HepG2 (cell line): ENCODE results near the gene ZC3H7B. TPM values are rescaled to one million over a fixed set of nuclear protein-coding genes. Genes with fewer than 3 reads are reported as not detected.

Experiments
- ATAC-seq: fragments of 200-7000 bp; cut with Tn5 transposase; 3 replicates; pipeline ENCODE4 v1.9.1; 2020; ENCODE audit warnings: mild to moderate bottlenecking, moderate library complexity
- BruUV-seq: library from RNA; stranded (reverse); fragments of 400-500 nt; replicated peaks from 2 replicates; lab custom pipeline; 2021; lab: Mats Ljungman, UMichigan
- CTCF ChIA-PET: fragments of 300-600 bp; formaldehyde crosslinking; extraction: SDS; loops from one replicate; lab custom pipeline; 2021; ENCODE audit warnings: low total read pairs, inconsistent platforms, low intra/inter-chr PET ratio; lab: Yijun Ruan, JAX
- POLR2A ChIA-PET: fragments of 350-600 bp; sonication (Branson Sonifier 250); formaldehyde crosslinking; loops from one replicate; lab custom pipeline; 2020; ENCODE audit warnings: antibody characterized with exemption, inconsistent platforms; lab: Yijun Ruan, JAX
- DNase-seq: peaks from one replicate; pipeline ENCODE4 v3.0.0-alpha.2; 2015; ENCODE audit warnings: low spot score
- FAIRE-seq: peaks from 3 replicates; lab custom pipeline; 2011; peaks lifted over from hg19 to GRCh38; lab: Jason Lieb, UNC
- H2AFZ ChIP-seq: one replicate; pipeline ENCODE4 v1.6.1; 2011; ENCODE audit warnings: low read length, inconsistent platforms
- H3K27ac ChIP-seq: fragments of 300-600 bp; 3 replicates; pipeline ENCODE4 v1.8.0; 2011; ENCODE audit warnings: mixed run types, mild to moderate bottlenecking, mixed read lengths, low read length, inconsistent platforms; ENCODE audit not compliant: insufficient read depth; ENCODE audit errors: extremely low read length
- H3K27me3 ChIP-seq, 2 experiments: fragments of 200-600 bp in 1 of 2; 2 replicates in 1 of 2; 3 replicates in 1 of 2; pipeline versions ENCODE4 v1.6.0 to v1.8.0; 2011; ENCODE audit warnings: low read length in 2 of 2, mild to moderate bottlenecking in 2 of 2, moderate library complexity in 2 of 2, inconsistent platforms in 1 of 2; ENCODE audit not compliant: insufficient read depth in 2 of 2, control insufficient read depth in 1 of 2
- H3K36me3 ChIP-seq, 2 experiments: fragments of 200-600 bp in 1 of 2; replicated peaks in 1 of 2; 2 replicates in 1 of 2; 3 replicates in 1 of 2; pipeline versions ENCODE4 v1.5.1 to v1.8.0; 2011; ENCODE audit warnings: low read length in 2 of 2, inconsistent platforms in 1 of 2; ENCODE audit not compliant: insufficient read depth in 2 of 2, control insufficient read depth in 1 of 2
- H3K4me1 ChIP-seq: 2 replicates; pipeline ENCODE4 v1.5.1; 2012; ENCODE audit warnings: low read length, inconsistent platforms; ENCODE audit not compliant: insufficient read depth
- H3K4me2 ChIP-seq: 2 replicates; pipeline ENCODE4 v1.6.0; 2011; ENCODE audit warnings: low read depth, low read length, inconsistent platforms
- H3K4me3 ChIP-seq, 3 experiments: fragments of 200-600 bp in 1 of 3; sonication (generic), shearing (Covaris generic) in 1 of 3; replicated peaks in 1 of 3; 2 replicates each; pipeline ENCODE4 v1.5.1; 2011 to 2016; ENCODE audit warnings: low read length in 3 of 3, inconsistent platforms in 2 of 3, low read depth in 2 of 3, mild to moderate bottlenecking in 2 of 3, control low read depth in 1 of 3, mixed read lengths in 1 of 3; ENCODE audit not compliant: insufficient read depth in 1 of 3
- H3K79me2 ChIP-seq: one replicate; pipeline ENCODE4 v1.6.1; 2011; ENCODE audit warnings: low read length, inconsistent platforms; ENCODE audit not compliant: insufficient read depth
- H3K9ac ChIP-seq: 2 replicates; pipeline ENCODE4 v1.6.0; 2011; ENCODE audit warnings: mild to moderate bottlenecking, low read depth, low read length, inconsistent platforms; ENCODE audit not compliant: insufficient read depth
- H3K9me3 ChIP-seq: 2 replicates; pipeline ENCODE4 v1.5.1; 2012; ENCODE audit warnings: mild to moderate bottlenecking, low read length
- H4K20me1 ChIP-seq: 2 replicates; pipeline ENCODE4 v1.6.0; 2011; ENCODE audit warnings: inconsistent platforms, mild to moderate bottlenecking, low read length, moderate library complexity; ENCODE audit not compliant: insufficient read depth
- BORCS8-MEF2B ChIP-seq: sonication (generic); formaldehyde crosslinking; IDR thresholded peaks from 2 replicates; pipeline ENCODE4 v1.8.0; 2022; ENCODE audit warnings: mild to moderate bottlenecking, missing genetic modification reagents
- CBX1 ChIP-seq: IDR thresholded peaks from one replicate; pipeline ENCODE4 v1.6.1; 2016; ENCODE audit warnings: antibody characterized with exemption, low read depth
- FOSL2 ChIP-seq: sonication (generic); formaldehyde crosslinking; IDR thresholded peaks from 2 replicates; pipeline ENCODE4 v1.4.0; 2020; ENCODE audit warnings: missing genetic modification reagents
- GABPA ChIP-seq, 2 experiments: IDR thresholded peaks; 2 replicates each; pipeline ENCODE4 v1.6.1; 2011 to 2016; ENCODE audit warnings: low read depth in 2 of 2, low read length in 1 of 2, missing biosample characterization in 1 of 2, missing genetic modification characterization in 1 of 2
- GABPB1 ChIP-seq: IDR thresholded peaks from 2 replicates; pipeline ENCODE4 v1.6.1; 2016; ENCODE audit warnings: mild to moderate bottlenecking, missing genetic modification reagents, moderate library complexity, missing compliant biosample characterization
- GFI1 ChIP-seq: sonication (generic); formaldehyde crosslinking; IDR thresholded peaks from 2 replicates; pipeline ENCODE4 v1.5.0; 2020; ENCODE audit warnings: missing genetic modification reagents, mild to moderate bottlenecking, borderline replicate concordance
- IRF9 ChIP-seq: sonication (generic); formaldehyde crosslinking; IDR thresholded peaks from 2 replicates; pipeline ENCODE4 v1.8.0; 2022; ENCODE audit warnings: missing genetic modification reagents, mild to moderate bottlenecking, borderline replicate concordance
- NFE2L2 ChIP-seq: fragments of 150-350 bp; IDR thresholded peaks from 2 replicates; pipeline ENCODE4 v1.6.1; 2014; ENCODE audit warnings: low read length
- ONECUT2 ChIP-seq: sonication (generic); formaldehyde crosslinking; IDR thresholded peaks from 2 replicates; pipeline ENCODE4 v1.4.0; 2020; ENCODE audit warnings: missing genetic modification reagents
- SAP130 ChIP-seq: IDR thresholded peaks from 2 replicates; pipeline ENCODE4 v1.6.1; 2016; ENCODE audit warnings: low read depth
- ZFYVE20 ChIP-seq: sonication (generic); formaldehyde crosslinking; IDR thresholded peaks from 2 replicates; pipeline ENCODE4 v1.8.0; 2023; ENCODE audit warnings: low read depth, mild to moderate bottlenecking, moderate library complexity, missing genetic modification reagents, borderline replicate concordance
- ZNF281 ChIP-seq: sonication (generic); formaldehyde crosslinking; IDR thresholded peaks from 2 replicates; pipeline ENCODE4 v1.4.0; 2020; ENCODE audit warnings: missing genetic modification reagents, borderline replicate concordance
- ZNF34 ChIP-seq: sonication (generic); formaldehyde crosslinking; IDR thresholded peaks from 2 replicates; pipeline ENCODE4 v1.4.0; 2020; ENCODE audit warnings: mild to moderate bottlenecking, missing genetic modification reagents, borderline replicate concordance
- ZNF552 ChIP-seq: sonication (generic); formaldehyde crosslinking; IDR thresholded peaks from 2 replicates; pipeline ENCODE4 v1.9.0; 2022; ENCODE audit warnings: missing genetic modification reagents, mild to moderate bottlenecking, borderline replicate concordance
- ZNF703 ChIP-seq: sonication (generic); formaldehyde crosslinking; IDR thresholded peaks from 2 replicates; pipeline ENCODE4 v1.5.1; 2020; ENCODE audit warnings: missing genetic modification reagents, mild to moderate bottlenecking, moderate library complexity, borderline replicate concordance
- WGBS: methylation state at CpG from one replicate; pipeline ENCODE4 v1.1.6; 2017; ENCODE audit warnings: low lambda C conversion rate; 5-methylcytosine and 5-hydroxymethylcytosine counted together
- in situ Hi-C: cut with HindIII; loops from 2 replicates; pipeline ENCODE4 v1.10.0; 2017; ENCODE audit warnings: low pct_unique_long_range_greater_than_20kb; ENCODE audit not compliant: extremely low pct_ligation_motif_present
- intact Hi-C: fragments of 100-400 bp; cut with micrococcal nuclease; formaldehyde crosslinking; loops from one replicate; pipeline ENCODE4 v1.10.0; 2022; ENCODE audit not compliant: unreplicated experiment
- polyA plus RNA-seq, 8 experiments: library from polyadenylated mRNA; depleted of rRNA in 3 of 8; stranded (reverse) in 7 of 8; unstranded in 1 of 8; fragments of >200 nt; fragmentation: Illumina TruSeq in 4 of 8; extraction: Trizol in 4 of 8; gene quantifications; 2 replicates each; pipeline versions ENCODE4 v1.2.1 to v1.2.3, GENCODE V29; 2011 to 2016; ENCODE audit warnings: low read depth in 4 of 8, missing spikeins in 1 of 8, mixed read lengths in 1 of 8; ENCODE audit not compliant: insufficient read depth in 1 of 8
- total RNA-seq, 5 experiments: library from RNA; depleted of rRNA; stranded (reverse); fragments of >200 nt; fragmentation: Illumina TruSeq; extraction: Trizol; gene quantifications; 2 replicates each; pipeline ENCODE4 v1.2.3, GENCODE V29; 2016; ENCODE audit warnings: low read depth in 1 of 5
- TF ChIP-seq, protein P1 (sequence below): sonication (generic); formaldehyde crosslinking; IDR thresholded peaks from 2 replicates; pipeline ENCODE4 v1.4.0; 2020; ENCODE audit warnings: mild to moderate bottlenecking, missing genetic modification reagents

ZC3H7B gene
- total and polyA plus RNA-seq, 2 of the 13 experiments (the other 11 are each of a cell fraction or from before 2014, with no cell fraction given) = 26.4 to 37.2 TPM

DNA sequence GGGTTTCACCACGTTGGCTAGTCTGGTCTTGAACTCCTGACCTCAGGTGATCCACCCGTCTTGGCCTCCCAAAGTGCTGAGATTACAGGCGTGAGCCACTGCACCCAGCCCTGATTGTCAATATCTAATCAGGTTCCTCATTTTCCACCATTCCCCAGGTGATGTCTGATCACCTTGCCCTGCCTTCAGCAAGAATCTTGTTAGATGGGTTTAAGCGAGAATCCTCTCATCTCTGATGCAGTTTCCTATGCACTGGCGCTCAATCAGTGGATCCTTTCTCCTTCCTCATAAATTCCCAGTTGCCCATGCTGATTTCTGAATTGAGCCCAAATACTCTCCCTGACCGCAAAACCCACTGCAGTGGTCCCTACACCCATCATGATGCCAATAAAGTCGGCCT, 664 bp upstream of the ZC3H7B start (continued):
- no peak for TF ChIP-seq ZNF281 (CRISPR knock-in tag)
- no peak for TF ChIP-seq ZNF552 (CRISPR knock-in tag)

DNA sequence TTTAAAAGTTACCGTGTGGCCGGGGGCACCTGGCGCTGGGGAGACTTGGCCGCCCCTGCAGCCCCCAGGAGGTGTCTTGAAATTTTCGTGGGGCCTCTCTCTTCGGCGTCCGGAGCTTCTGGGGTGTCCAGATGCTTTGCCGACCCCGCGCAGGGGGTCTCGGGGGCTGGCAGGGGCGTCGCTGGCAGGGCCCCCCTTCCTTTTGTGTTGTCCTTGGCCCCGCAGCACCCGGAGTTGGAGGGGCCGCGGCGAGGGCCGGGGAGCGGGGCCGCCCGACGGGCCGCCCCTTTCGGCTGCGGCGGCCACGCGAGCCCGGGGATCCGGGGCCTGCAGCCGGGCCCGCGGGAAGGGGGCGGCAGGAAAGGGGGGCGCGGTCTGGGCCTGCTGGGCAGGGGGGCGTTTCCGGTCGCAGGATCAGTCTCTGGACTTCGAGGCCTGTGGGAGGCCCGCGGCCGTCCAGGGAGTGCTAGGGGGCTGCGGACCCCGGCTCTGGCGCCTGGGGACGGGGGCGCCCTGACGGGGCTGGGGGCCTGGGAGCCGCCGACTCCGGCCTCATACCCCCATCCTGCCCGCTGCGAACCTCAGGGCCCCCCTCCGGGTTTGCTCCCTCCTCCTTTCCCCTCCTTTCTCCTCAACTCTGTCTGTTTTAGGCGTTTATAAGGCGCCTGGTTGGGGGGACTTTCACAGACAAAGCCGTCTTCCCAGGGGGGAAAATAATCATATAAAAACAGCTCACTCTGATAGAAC, 869 bp downstream of the ZC3H7B start:
- Histone ChIP-seq H3K4me2 (peak overlapping the region; percentile 93), H3K36me3 (0 out of 5 replicates have a peak, but pooled peaks cover 0 to 7% of the 10 kb centered on the region in 2 experiments), H3K27me3 (no peaks in the 10 kb centered on the region), H3K9ac (peak overlapping the region; percentile 93), H3K4me3 (peak overlapping the region; percentile 88 to 98 (median 93)), H3K4me1 (peaks cover 56% of the 10 kb centered on the region), H3K79me2 (peaks cover 53% of the 10 kb centered on the region), H4K20me1 (no peaks in the 10 kb centered on the region; the same call in 1 of the 2 replicates), H3K27ac (peak overlapping the region; percentile 82), H2AFZ (no peak overlapping the region), H3K9me3 (no peaks in the 10 kb centered on the region)
- ATAC-seq = peak; percentile 6; the same call in 1 of the 3 replicates
- FAIRE-seq = no peak
- DNase-seq = no peak
- in situ Hi-C loops (no loop called here), intact Hi-C loops (loop anchor here (10.0 kb wide), 1 partner anchor 63 kb away; no protein-coding TSS in a partner anchor)
- BruUV-seq = no TSS peak
- POLR2A ChIA-PET = interaction anchor here (1.0 to 6.7 kb wide), 4 partner anchors 16 to 145 kb away, joined by 3 to 47 read pairs (median 12); partner anchors contain the start of genes RANGAP1, TEF and TOB2
- WGBS = 4% methylated on average over 25 of the region's 60 CpGs
- CTCF ChIA-PET = no interaction called here
- TF ChIP-seq ZNF34 (no peak), ZFYVE20 (CRISPR knock-in tag) (0 out of 2 replicates have a peak, but pooled peaks have one; percentile 64), GABPB1 (CRISPR knock-in tag) (peak; percentile 58; the same call in 1 of the 2 replicates), ZNF703 (no peak), IRF9 (CRISPR knock-in tag) (0 out of 2 replicates have a peak, but pooled peaks have one; percentile 21), ONECUT2 (no peak), NFE2L2 (no peak), SAP130 (CRISPR knock-in tag) (no peak; the same call in 1 of the 2 replicates), CBX1 (no peak), FOSL2 (CRISPR knock-in tag) (0 out of 2 replicates have a peak, but pooled peaks have one; percentile 8), GABPA (IDR thresholded peaks at IDR 0.05; ENCODE audit: low read depth, low read length) (peak; percentile 38), GABPA (CRISPR knock-in tag; IDR thresholded peaks at IDR 0.05; ENCODE audit: low read depth) (peak; percentile 18; the same call in 1 of the 2 replicates), BORCS8-MEF2B (0 out of 2 replicates have a peak, but pooled peaks have one; percentile 31), GFI1 (CRISPR knock-in tag) (0 out of 2 replicates have a peak, but pooled peaks have one; percentile 9)
- TF ChIP-seq, protein P1, sequence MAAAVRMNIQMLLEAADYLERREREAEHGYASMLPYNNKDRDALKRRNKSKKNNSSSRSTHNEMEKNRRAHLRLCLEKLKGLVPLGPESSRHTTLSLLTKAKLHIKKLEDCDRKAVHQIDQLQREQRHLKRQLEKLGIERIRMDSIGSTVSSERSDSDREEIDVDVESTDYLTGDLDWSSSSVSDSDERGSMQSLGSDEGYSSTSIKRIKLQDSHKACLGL (CRISPR knock-in tag) = 0 out of 2 replicates have a peak, but pooled peaks have one; percentile 61
